LNCAP (cell line): ENCODE data around the gene BCAS1.

Source experiments
- TF ChIP-seq, protein P1 (sequence below): fragments of 450-650 bp; IDR thresholded peaks from 2 replicates; pipeline ENCODE4 v1.5.1; 2017; ENCODE audit warnings: mild to moderate bottlenecking

BCAS1 gene

DNA sequence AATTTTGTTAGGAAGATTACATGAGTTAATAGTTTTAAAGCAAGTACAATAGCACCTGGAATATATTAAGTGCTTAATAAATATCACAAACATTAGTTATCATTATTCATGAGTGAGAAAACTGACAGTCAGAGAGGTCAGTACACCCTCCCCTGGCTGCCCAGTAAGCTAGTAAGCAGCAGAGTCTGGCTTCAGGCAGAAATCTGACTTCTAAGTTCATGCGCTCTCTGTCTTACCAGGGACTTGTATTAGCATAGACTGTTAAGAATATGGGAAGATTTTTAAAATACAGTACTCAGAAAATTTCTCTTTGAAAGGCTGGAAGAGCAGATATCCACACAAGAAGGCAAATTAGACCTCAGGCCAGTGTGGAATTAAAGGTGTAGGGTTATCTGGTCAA, 40.8 kb downstream of the BCAS1 start:
- TF ChIP-seq, protein P1, sequence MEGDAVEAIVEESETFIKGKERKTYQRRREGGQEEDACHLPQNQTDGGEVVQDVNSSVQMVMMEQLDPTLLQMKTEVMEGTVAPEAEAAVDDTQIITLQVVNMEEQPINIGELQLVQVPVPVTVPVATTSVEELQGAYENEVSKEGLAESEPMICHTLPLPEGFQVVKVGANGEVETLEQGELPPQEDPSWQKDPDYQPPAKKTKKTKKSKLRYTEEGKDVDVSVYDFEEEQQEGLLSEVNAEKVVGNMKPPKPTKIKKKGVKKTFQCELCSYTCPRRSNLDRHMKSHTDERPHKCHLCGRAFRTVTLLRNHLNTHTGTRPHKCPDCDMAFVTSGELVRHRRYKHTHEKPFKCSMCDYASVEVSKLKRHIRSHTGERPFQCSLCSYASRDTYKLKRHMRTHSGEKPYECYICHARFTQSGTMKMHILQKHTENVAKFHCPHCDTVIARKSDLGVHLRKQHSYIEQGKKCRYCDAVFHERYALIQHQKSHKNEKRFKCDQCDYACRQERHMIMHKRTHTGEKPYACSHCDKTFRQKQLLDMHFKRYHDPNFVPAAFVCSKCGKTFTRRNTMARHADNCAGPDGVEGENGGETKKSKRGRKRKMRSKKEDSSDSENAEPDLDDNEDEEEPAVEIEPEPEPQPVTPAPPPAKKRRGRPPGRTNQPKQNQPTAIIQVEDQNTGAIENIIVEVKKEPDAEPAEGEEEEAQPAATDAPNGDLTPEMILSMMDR = no peak

DNA sequence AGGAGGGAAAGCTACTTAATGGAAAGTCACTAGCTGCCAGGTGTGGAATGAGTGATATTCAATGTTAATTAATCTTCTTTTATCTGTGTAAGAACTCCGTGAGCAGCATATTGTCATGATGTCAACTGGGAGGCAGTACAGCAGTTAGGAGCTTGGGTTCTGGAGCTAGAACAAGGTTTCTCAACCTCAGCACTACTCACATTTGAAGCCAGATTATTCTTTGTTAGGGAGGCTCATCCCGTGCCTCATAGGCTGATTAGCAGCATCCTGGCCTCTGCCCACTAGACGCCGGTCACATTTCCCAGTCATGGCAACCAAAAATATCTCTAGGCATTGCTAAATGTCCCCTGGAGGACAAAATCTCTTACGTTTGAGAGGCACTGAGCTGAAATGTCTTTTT, 41.2 kb downstream of the BCAS1 start:
- TF ChIP-seq, protein P1 = no peak

DNA sequence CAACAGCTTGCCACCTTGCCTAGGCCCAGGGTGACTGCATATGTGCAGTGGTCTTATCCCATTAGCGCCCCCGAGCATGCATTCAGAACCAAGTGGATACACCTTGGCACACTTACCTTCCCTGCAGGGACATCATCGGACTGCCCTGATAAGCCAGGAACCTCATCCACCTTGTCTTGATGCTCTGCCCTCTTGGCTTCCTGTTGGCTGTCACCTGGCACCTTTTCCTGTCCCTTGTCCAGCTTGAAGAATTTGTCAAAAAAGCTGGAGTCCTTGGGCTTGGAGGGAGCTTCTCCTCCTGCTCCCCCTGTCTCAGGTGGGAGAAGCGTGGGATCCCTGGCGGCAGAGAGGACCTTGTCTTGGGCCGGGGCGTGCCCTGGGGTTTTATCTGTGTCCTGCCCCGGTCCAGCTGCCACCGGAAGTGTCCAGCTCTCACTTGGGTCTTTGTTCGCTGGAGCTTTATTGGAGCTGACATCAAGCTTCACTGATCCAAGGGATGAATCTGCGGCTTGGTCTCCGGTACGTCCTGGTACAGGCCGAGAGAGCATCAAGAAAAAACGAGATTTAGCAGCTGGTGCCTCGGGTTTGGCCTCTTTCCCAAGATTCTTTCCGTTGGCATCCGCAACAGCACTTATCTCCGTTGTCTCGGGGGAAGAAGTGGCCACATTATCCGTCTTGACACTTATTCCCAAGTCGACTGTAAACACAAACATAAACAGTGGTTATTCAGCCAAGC, 42.0 kb downstream of the BCAS1 start:
- TF ChIP-seq, protein P1 = no peak

DNA sequence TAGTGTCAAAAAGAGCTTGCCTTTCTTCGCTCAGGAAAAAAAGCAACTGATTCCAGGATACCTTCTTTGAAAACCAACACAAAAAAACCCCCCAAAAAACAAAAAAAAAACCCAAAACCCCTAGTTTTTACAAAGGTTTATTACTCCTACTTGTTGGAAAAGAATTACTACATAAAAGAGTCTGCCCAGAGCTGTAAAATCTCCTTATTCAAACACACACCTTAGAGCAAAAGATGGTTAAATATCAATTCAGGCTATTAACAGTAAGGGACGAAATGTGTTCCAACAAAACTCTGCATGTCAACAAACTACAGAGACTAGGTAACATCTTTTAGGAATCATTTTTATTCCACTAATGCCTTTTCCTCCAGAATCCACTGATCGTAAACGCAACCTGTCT, 42.7 kb downstream of the BCAS1 start:
- TF ChIP-seq, protein P1 = no peak

DNA sequence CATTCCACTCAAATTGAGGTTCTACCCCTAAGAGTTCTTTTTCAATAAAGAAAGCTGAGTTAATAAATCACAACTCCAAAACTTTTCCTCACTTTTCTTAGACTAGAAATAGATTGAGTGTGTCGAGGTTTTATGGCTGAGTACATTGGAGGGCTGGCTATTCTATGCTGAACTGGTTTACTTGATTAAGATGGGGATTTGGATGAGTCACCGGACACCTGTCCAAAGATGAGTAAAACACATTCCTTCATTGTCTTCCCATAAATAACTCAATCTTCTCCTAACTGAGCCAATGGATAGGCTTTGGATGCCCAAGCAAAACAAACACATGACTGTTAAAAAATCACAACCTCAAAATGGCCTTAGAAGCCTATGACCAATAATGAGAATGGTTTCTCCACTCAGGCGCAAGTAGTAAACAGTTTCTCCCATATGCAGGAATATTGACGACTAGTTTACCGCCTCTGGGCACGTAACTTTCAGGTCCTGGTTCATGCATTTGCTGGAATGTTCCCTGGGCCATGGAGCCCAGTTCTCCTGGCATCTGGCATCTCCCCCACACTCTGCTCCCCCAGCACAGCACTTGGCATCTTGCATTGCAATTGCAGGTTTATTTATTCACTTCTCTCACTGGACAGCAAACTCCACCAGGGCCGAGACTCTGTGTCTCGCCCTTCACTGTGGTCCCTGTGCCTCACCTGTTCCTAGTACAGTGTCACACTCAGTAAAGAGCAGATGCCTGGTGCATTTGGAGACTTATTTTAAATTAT, 43.9 kb downstream of the BCAS1 start:
- TF ChIP-seq, protein P1 = no peak

DNA sequence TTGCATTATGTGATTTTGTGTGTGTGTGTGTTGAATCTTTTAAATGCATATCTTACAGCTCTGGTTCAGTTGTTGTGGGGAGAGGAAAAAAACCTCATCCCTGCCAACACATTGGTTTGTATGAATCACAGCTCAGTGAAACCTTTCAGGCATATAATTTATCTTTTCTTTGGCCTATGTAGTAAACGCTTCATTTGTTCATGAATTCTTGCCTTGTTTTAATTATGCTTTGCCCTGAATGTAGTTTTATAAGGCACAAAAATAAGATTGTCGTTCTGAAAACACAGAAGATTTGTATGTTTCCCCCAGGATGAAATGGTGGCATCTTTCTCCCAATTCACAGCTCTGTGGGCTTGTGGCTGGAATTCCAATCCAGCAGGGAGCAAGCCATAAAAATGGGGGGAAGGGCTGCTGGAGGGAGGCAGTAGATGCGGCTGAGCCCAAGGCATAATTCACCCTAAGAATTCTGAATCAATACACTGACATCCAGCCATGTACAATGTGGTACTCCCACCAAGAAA, 45.1 kb downstream of the BCAS1 start:
- TF ChIP-seq, protein P1 = no peak

DNA sequence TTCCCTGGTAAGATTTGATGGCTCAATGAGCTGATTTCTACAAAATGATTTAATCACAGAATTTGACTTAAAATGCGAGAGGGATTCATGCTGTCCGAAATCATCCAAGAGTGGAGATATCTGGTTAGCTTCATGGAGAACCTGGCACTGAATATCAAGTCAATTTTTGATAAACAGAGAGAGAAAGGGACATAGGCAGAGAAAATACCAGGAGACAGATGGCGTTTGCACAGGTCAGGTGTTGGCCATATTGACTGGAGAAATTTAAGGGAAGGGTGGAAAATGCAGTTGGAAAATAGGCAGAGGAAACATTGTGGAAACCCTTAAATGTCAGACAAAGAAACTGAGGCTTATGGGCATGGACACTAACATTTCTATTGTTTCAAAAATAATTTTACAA, 47.0 kb downstream of the BCAS1 start:
- TF ChIP-seq, protein P1 = no peak
